Stimulated activated naive CD8-positive, alpha-beta T cell treated with anti-CD3 and anti-CD28 coated beads, Interleukin-15, Interleukin-2, amounts not matched to agents 100 ng/mL and 50 ng/mL, for 24 hours (primary cell): ENCODE data around the gene ENDOG.
"Not testable (repeated sequence)": the region's sequence is repeated elsewhere in the genome, so short reads cannot be mapped to it uniquely, and the experiment has no call there.

Experiments
- H3K27ac Mint-ChIP-seq: one replicate; pipeline ENCODE4 v1.8.0; 2021; ENCODE audit warnings: mild to moderate bottlenecking, mixed read lengths
- H3K27me3 Mint-ChIP-seq: one replicate; pipeline ENCODE4 v1.8.0; 2021; ENCODE audit warnings: mixed read lengths
- H3K36me3 Mint-ChIP-seq: one replicate; pipeline ENCODE4 v1.8.0; 2021; ENCODE audit warnings: low read depth, mixed read lengths
- H3K4me1 Mint-ChIP-seq: one replicate; pipeline ENCODE4 v1.8.0; 2021; ENCODE audit warnings: low read depth, mixed read lengths
- H3K4me3 Mint-ChIP-seq: one replicate; pipeline ENCODE4 v1.8.0; 2021; ENCODE audit warnings: mild to moderate bottlenecking, mixed read lengths
- H3K9me3 Mint-ChIP-seq: one replicate; pipeline ENCODE4 v1.8.0; 2021; ENCODE audit warnings: mixed read lengths

Gene ENDOG

DNA sequence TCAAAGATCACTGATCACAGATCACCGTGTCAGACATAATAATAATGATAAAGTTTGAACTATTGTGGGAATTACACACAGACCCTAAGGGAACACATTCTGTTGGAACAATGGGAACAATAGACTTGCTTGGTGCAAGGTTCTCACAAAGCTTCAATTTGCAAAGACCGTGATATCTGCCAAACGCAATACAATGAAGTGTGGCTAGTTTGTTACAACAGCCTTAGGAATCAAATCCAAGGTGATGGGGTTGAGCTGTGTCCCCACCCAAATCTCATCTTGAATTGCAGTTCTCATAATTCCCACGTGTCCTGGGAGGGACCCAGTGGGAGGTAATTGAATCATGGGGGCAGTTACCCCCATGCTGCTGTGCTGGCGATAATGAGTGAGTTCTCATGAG lies 42.6 kb downstream of the ENDOG start:
- Mint-ChIP-seq H3K4me1 (peaks cover 5% of the 10 kb centered on the region), H3K9me3 (no peaks in the 10 kb centered on the region), H3K4me3 (no peak overlapping the region), H3K27me3 (no peaks in the 10 kb centered on the region), H3K27ac (no peak overlapping the region), H3K36me3 (no peaks in the 10 kb centered on the region)

DNA sequence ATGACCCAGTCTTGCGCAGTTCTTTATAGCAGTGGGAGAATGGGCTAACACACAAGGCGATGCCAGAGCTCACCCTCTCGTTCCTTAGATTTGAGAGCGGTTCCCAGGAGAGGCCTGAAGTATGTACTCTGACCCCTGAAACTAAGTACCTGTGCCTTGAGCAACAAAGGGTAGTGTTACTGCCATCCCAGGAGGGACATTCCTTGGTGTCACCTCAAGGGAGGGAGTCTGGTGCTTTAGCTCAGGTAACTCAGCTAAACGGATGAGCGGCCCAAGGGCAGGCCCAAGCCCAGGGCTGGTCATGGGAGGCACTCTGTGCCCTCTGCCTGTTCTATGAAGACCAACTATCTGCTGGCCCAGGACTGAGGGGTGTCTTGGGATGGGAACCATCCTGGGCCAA lies 43.2 kb downstream of the ENDOG start:
- Mint-ChIP-seq H3K27ac (no peak overlapping the region), H3K9me3 (no peaks in the 10 kb centered on the region), H3K4me3 (no peak overlapping the region), H3K4me1 (peaks cover 5% of the 10 kb centered on the region), H3K36me3 (no peaks in the 10 kb centered on the region), H3K27me3 (no peaks in the 10 kb centered on the region)

DNA sequence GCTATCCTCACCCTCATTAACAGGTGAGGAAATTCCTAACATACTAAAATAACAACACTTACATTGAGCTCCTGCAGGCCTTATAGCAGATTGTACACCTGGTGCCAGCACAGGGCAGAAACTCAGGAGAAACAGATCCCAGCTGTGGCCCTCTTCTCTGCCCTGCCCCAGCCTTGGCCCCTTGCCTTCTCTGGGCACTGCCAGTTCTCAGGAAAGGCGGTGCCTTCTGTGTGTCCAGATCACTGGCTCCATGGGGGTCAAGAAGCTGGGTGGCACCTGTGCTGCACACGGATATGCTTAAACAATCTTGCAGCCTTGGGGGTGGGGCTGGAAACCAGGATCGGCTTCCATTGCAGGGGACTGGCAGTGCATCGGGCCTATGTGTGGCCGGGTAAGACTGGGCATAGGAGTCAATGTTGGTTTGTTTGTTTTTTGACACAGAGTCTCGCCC lies 44.1 kb downstream of the ENDOG start:
- peaks cover 5% of the 10 kb centered on the region for H3K4me1 Mint-ChIP-seq
- no peak overlapping the region for H3K27ac Mint-ChIP-seq
- no peak overlapping the region for H3K4me3 Mint-ChIP-seq
- H3K9me3 Mint-ChIP-seq = no peaks in the 10 kb centered on the region
- no peaks in the 10 kb centered on the region for H3K36me3 Mint-ChIP-seq
- H3K27me3 Mint-ChIP-seq = no peaks in the 10 kb centered on the region

DNA sequence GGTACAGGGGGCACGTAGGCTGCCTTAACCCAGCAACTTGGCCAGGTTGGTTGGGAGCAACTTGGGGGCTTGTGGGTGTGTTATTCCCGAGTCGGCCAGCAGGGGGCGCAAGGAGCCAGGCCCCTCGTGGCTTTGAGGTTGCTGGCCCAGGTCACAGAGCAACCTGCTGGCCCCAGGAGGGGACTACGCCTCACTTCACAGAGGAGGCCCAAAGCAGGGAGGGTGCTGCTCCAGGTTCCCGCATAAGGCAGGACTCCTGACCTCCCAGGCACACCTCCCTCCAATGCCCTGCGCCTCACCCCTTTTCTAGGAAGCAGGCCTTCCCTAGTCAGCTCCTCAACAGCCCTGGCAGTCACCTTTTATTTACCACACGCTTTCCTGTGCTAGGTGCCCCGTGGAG lies 45.3 kb downstream of the ENDOG start:
- H3K36me3 Mint-ChIP-seq = no peaks in the 10 kb centered on the region
- H3K9me3 Mint-ChIP-seq = no peaks in the 10 kb centered on the region
- H3K27ac Mint-ChIP-seq = no peak overlapping the region
- no peak overlapping the region for H3K4me3 Mint-ChIP-seq
- H3K27me3 Mint-ChIP-seq = no peaks in the 10 kb centered on the region
- peaks cover 5% of the 10 kb centered on the region for H3K4me1 Mint-ChIP-seq

DNA sequence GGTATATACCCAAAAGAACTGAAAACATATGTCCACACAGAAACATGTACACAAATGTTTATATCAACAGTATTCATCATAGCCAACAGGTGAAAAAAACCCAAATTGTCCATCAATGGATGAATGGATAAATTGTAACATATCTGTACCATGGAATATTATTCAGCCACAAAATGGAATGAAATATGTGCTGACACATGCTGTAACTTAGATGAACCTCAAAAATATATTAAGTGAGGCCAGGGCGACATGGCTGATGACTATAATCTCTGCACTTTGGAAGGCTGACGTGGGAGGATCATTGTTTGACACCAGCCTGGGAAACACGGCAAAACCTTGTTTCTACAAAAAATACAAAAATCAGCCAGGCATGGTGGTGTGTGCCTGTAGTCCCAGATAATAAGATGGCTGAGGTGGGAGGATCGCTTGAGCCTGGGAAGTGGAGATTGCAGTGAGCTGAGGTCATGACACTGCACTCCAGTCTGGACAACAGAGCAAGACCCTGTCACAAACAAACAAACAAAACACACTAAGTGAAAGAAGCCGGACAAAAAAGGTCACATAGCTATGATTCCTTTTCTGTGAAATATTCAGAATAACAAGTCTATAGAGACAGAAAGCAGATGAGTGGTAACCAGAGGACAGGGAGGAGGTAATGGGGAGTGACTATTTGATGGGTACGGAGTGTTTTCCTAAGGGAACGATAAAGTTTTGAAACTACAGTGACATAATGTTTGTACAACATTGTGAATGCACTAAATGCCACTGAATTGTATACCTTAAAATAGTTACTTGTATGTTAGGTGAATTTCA lies 52.0 kb downstream of the ENDOG start:
- H3K36me3 Mint-ChIP-seq = peaks cover 9% of the 10 kb centered on the region
- no peak overlapping the region for H3K27ac Mint-ChIP-seq
- H3K27me3 Mint-ChIP-seq = no peaks in the 10 kb centered on the region

DNA sequence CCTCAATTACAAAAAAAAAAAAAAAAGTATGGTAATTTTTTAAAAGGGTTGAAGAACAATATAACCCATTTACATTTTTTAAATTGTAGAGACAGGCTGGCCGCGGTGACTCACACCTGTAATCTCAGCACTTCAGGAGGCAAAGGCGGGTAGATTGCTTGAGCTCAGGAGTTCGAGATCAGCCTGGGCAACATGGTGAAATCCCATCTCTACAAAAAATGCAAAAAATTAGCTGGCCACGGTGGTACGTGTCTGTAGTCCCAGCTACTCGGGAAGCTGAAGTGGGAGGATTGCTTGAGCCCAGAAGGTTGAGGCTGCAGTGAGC lies 52.6 kb downstream of the ENDOG start:
- not testable (repeated sequence) for H3K9me3 Mint-ChIP-seq, H3K27me3 Mint-ChIP-seq, H3K36me3 Mint-ChIP-seq, H3K4me3 Mint-ChIP-seq, H3K27ac Mint-ChIP-seq, H3K4me1 Mint-ChIP-seq

More for the DNA sequence above, 52.0 kb downstream of the ENDOG start:
- Mint-ChIP-seq H3K9me3 (no peaks in the 10 kb centered on the region), H3K4me3 (no peak overlapping the region), H3K4me1 (peaks cover 8% of the 10 kb centered on the region)
